ENCODE results near the gene RNF220.
"Not testable (repeated sequence)": the region's sequence is repeated elsewhere in the genome, so short reads cannot be mapped to it uniquely, and the experiment has no call there.

DNA sequence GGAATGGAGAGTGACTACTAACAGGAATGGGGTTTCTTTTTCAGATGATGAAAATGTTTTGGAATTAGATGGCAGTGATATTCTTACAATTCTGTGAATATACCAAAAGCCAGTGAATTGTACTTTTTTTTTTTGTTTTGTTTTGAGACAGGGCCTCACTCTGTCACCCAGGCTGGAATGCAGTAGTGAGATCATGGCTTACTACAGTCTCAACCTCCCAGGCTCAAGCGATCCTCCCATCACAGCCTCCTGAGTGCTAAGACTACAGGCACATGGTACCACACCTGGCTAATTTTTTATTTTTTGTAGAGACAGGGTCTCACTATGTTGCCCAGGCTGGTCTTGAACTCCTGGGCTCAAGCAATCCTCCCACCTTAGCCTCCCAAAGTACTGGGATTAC lies 261.7 kb downstream of the RNF220 start:
- TF ChIP-seq, protein P1, sequence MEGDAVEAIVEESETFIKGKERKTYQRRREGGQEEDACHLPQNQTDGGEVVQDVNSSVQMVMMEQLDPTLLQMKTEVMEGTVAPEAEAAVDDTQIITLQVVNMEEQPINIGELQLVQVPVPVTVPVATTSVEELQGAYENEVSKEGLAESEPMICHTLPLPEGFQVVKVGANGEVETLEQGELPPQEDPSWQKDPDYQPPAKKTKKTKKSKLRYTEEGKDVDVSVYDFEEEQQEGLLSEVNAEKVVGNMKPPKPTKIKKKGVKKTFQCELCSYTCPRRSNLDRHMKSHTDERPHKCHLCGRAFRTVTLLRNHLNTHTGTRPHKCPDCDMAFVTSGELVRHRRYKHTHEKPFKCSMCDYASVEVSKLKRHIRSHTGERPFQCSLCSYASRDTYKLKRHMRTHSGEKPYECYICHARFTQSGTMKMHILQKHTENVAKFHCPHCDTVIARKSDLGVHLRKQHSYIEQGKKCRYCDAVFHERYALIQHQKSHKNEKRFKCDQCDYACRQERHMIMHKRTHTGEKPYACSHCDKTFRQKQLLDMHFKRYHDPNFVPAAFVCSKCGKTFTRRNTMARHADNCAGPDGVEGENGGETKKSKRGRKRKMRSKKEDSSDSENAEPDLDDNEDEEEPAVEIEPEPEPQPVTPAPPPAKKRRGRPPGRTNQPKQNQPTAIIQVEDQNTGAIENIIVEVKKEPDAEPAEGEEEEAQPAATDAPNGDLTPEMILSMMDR (IDR thresholded peaks at IDR 0.05; ENCODE audit: poor library complexity): not testable (repeated sequence)
- TF ChIP-seq EZH2 (IDR thresholded peaks at IDR 0.05; ENCODE audit: borderline replicate concordance); EZH2phosphoT487 (IDR thresholded peaks at IDR 0.05; ENCODE audit: low read depth, severe bottlenecking, unreplicated experiment): not testable (repeated sequence)
